Measurements from ENCODE around the gene CXCR2. TPM values are rescaled to one million over a fixed set of nuclear protein-coding genes. Genes with fewer than 3 reads are reported as not detected.
A peak's percentile ranks its signal among the peaks of the same experiment; 100 is the strongest.

Gene CXCR2
- total and polyA plus RNA-seq, 10 of the 15 experiments (the other 5 are each of a cell fraction or from before 2014, with no cell fraction given), result 0.04 to 0.62 (median 0.16) TPM

DNA sequence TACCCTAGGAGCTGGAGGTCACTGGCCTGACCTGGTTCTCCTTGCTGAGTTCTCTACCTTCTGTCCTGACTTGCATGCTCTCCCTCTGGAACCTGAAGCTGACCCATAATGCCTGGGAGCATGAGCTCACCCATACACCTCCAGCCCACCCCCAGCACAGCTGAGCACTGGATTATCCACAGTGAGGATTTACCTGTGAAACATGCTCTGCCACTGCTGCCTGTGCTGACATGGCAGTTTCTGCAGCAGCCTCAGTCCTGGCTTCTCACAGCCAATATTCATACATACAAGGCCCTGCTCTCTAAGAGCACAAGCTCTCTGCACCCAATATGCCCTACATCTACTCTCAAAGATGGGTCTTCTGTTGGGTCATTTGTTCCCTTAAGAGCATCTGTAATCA lies 5.0 kb downstream of the CXCR2 start (continued):
- no peak for TF ChIP-seq E2F4 (IDR thresholded peaks at IDR 0.05; ENCODE audit: low read depth, low read length)
- no peak for TF ChIP-seq HSF1 (IDR thresholded peaks at IDR 0.05; ENCODE audit: low read depth, low read length)
- TF ChIP-seq MTA2 (IDR thresholded peaks at IDR 0.05; ENCODE audit: low read depth), result no peak
- no peak for TF ChIP-seq EP300 (IDR thresholded peaks at IDR 0.05; ENCODE audit: borderline replicate concordance in 1 of 2, control insufficient read depth in 1 of 2, low read depth in 2 of 2, low read length in 2 of 2)
- TF ChIP-seq EGR1 (IDR thresholded peaks at IDR 0.05; ENCODE audit: borderline replicate concordance in 1 of 2, low read depth in 2 of 2, low read length in 2 of 2), result no peak

DNA sequence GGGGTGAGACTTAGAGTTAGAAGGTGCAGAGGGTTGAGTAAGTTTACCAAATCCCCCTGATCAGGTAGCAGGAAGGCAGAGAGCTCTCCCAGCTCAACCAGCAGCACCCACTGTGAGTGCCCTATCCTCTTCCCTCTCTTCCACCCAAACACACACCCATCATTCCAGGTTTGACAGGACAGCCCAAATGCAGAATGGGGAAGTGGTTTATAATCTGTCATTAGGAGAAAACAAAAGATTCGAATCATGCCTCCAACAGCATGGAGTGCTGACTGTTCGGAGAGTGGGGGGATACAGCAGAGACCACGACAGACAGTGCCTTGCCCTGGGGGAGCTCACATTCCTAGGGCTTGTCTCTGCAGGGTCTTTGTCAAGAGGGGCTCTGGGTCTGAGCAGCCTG lies 11.7 kb downstream of the CXCR2 start:
- TF ChIP-seq JUNB (IDR thresholded peaks at IDR 0.05) (no peak), RFX5 (IDR thresholded peaks at IDR 0.05; ENCODE audit: low read depth, low read length) (no peak), SPI1 (IDR thresholded peaks at IDR 0.05; ENCODE audit: borderline replicate concordance, insufficient read depth, low read depth, low read length) (peak; percentile 57; the same call in 1 of the 2 replicates), EGR1 (IDR thresholded peaks at IDR 0.05; ENCODE audit: borderline replicate concordance in 1 of 2, low read depth in 2 of 2, low read length in 2 of 2) (no peak), POLR2AphosphoS2 (IDR thresholded peaks at IDR 0.05; ENCODE audit: low read depth, low read length) (no peak), IKZF1 (conservative IDR thresholded peaks at IDR 0.05) (no peak)
- TF ChIP-seq, protein P1, sequence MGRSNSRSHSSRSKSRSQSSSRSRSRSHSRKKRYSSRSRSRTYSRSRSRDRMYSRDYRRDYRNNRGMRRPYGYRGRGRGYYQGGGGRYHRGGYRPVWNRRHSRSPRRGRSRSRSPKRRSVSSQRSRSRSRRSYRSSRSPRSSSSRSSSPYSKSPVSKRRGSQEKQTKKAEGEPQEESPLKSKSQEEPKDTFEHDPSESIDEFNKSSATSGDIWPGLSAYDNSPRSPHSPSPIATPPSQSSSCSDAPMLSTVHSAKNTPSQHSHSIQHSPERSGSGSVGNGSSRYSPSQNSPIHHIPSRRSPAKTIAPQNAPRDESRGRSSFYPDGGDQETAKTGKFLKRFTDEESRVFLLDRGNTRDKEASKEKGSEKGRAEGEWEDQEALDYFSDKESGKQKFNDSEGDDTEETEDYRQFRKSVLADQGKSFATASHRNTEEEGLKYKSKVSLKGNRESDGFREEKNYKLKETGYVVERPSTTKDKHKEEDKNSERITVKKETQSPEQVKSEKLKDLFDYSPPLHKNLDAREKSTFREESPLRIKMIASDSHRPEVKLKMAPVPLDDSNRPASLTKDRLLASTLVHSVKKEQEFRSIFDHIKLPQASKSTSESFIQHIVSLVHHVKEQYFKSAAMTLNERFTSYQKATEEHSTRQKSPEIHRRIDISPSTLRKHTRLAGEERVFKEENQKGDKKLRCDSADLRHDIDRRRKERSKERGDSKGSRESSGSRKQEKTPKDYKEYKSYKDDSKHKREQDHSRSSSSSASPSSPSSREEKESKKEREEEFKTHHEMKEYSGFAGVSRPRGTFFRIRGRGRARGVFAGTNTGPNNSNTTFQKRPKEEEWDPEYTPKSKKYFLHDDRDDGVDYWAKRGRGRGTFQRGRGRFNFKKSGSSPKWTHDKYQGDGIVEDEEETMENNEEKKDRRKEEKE (IDR thresholded peaks at IDR 0.05), result no peak
- H3K27me3 ChIP-seq (replicated peaks in 1 of 2; ENCODE audit: control insufficient read depth in 2 of 2, insufficient read depth in 2 of 2, low read length in 1 of 2), result peaks cover 3 to 5% of the 10 kb centered on the region in 2 experiments
- H3K27ac ChIP-seq (ENCODE audit: control insufficient read depth, insufficient read depth), result no peak overlapping the region
- SMC1A ChIA-PET (ENCODE audit: uncharacterized antibody, unreplicated experiment), result no interaction called here
- H3K36me3 ChIP-seq (ENCODE audit: control insufficient read depth in 2 of 2, insufficient read depth in 2 of 2, low read length in 1 of 2), result no peaks in the 10 kb centered on the region
- H3K4me2 ChIP-seq (ENCODE audit: control insufficient read depth, insufficient read depth), result no peak overlapping the region
- in situ Hi-C loops (cut with MboI) (no loop called here), intact Hi-C loops (cut with micrococcal nuclease; ENCODE audit: unreplicated experiment) (no loop called here)
- POLR2A ChIA-PET, result no interaction called here
- WGBS (ENCODE audit: insufficient coverage, insufficient replicate concordance, low lambda C conversion rate, missing lambda C conversion rate), result 19% methylated on average over 3 of the region's 3 CpGs
- H3K9me3 ChIP-seq (replicated peaks; ENCODE audit: control insufficient read depth, insufficient read depth, low read length), result no peaks in the 10 kb centered on the region
- no peak overlapping the region for H3K9ac ChIP-seq (ENCODE audit: control insufficient read depth, insufficient read depth, low read length)
- DNase-seq (ENCODE audit: low read depth, low spot score), result no peak
- no peak overlapping the region for H3K4me3 ChIP-seq
- no peak overlapping the region for H2AFZ ChIP-seq (ENCODE audit: control insufficient read depth, low read depth, low read length)
- CTCF ChIA-PET, result no interaction called here
- no peaks in the 10 kb centered on the region for H3K4me1 ChIP-seq (ENCODE audit: control insufficient read depth, insufficient read depth, low read length)
- no peak for ATAC-seq
- BruUV-seq (replicated peaks), result no TSS peak
- H4K20me1 ChIP-seq (ENCODE audit: control insufficient read depth, insufficient read depth), result no peaks in the 10 kb centered on the region
- RAD21 ChIA-PET (ENCODE audit: unreplicated experiment), result no interaction called here
- H3K79me2 ChIP-seq (ENCODE audit: control insufficient read depth, insufficient read depth, low read length), result no peaks in the 10 kb centered on the region
- no peak for FAIRE-seq
